Activated CD4-positive, alpha-beta T cell treated with anti-CD3 and anti-CD28 coated beads, Interleukin-2, amount 10 ng/mL, durations not matched to agents 7 days and 5 days (primary cell): ENCODE results near the gene GRM3. TPM values are rescaled to one million over a fixed set of nuclear protein-coding genes. Genes with fewer than 3 reads are reported as not detected.

Experiments
- CTCF ChIA-PET: fragments of 350-600 bp; sonication (Branson Sonifier 250); formaldehyde crosslinking; loops from one replicate; lab custom pipeline; 2021; ENCODE audit warnings: antibody characterized with exemption; lab: Charles Lee
- POLR2A ChIA-PET: fragments of 350-600 bp; sonication (Branson Sonifier 250); formaldehyde crosslinking; loops from one replicate; lab custom pipeline; 2021; ENCODE audit warnings: antibody characterized with exemption; lab: Charles Lee
- DNase-seq: peaks from one replicate; pipeline ENCODE4 v3.0.0-alpha.2; 2020
- H3K27ac Mint-ChIP-seq: one replicate; pipeline ENCODE4 v1.8.0; 2021; ENCODE audit warnings: mild to moderate bottlenecking, moderate library complexity, mixed read lengths
- H3K27me3 Mint-ChIP-seq: one replicate; pipeline ENCODE4 v1.8.0; 2021; ENCODE audit warnings: mixed read lengths
- H3K36me3 Mint-ChIP-seq: one replicate; pipeline ENCODE4 v1.8.0; 2021; ENCODE audit warnings: low read depth, mixed read lengths
- H3K4me1 Mint-ChIP-seq: one replicate; pipeline ENCODE4 v1.8.0; 2021; ENCODE audit warnings: mixed read lengths
- H3K4me3 Mint-ChIP-seq: one replicate; pipeline ENCODE4 v1.8.0; 2021; ENCODE audit warnings: mild to moderate bottlenecking, moderate library complexity, mixed read lengths
- H3K9me3 Mint-ChIP-seq: one replicate; pipeline ENCODE4 v1.8.0; 2021; ENCODE audit warnings: mixed read lengths
- total RNA-seq, 2 experiments: library from RNA; stranded (reverse); gene quantifications; one replicate each; pipeline ENCODE4 v1.2.3, GENCODE V29; 2021

GRM3 gene
- total RNA-seq, 2 experiments from 2014 or later, result not detected

DNA sequence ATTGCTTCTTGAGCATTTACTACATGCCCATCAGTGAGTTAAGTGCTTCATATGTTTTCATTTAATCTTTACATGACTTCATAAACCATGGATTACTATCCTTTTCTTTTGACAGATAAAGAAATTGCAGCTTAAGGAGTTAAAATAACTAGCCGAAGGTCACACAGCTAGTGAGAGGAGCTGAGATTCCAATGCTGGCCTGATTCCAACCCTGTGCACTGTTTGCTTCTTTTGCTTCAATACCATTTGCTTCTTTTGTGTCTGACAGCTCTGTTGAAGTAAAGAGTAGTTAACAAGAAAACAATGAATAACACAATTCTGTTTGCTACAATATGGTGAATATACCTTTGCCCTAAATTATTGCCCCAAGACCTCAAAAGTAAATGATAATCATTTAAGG lies 132.4 kb downstream of the GRM3 start:
- Mint-ChIP-seq H3K4me1 (no peaks in the 10 kb centered on the region), H3K36me3 (no peaks in the 10 kb centered on the region), H3K27ac (no peak overlapping the region), H3K9me3 (no peaks in the 10 kb centered on the region), H3K4me3 (no peak overlapping the region), H3K27me3 (no peaks in the 10 kb centered on the region)
- DNase-seq, result no peak
- CTCF ChIA-PET, result no interaction called here
- POLR2A ChIA-PET, result no interaction called here

DNA sequence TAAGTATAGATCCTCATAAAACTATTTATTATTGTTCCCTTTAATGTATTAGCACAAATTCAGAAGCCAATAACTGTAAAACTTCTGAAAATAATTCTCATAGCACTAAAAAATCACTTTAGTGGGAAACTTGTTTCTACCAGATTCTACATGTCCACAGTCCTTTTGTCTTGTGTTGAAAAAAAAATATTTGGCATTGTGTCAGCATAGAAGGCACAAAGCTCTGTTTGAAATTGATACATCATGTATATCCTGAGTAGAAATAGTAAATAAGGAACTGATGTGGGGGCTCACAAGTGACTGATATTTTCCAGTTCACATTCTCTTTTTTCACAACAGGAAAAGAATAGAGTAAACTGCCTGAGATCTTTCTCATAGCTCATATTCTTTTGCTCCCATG lies 134.6 kb downstream of the GRM3 start:
- Mint-ChIP-seq H3K4me1 (no peaks in the 10 kb centered on the region), H3K9me3 (no peaks in the 10 kb centered on the region), H3K27ac (no peak overlapping the region), H3K36me3 (no peaks in the 10 kb centered on the region), H3K27me3 (no peaks in the 10 kb centered on the region), H3K4me3 (no peak overlapping the region)
- POLR2A ChIA-PET, result no interaction called here
- no peak for DNase-seq
- CTCF ChIA-PET, result no interaction called here

DNA sequence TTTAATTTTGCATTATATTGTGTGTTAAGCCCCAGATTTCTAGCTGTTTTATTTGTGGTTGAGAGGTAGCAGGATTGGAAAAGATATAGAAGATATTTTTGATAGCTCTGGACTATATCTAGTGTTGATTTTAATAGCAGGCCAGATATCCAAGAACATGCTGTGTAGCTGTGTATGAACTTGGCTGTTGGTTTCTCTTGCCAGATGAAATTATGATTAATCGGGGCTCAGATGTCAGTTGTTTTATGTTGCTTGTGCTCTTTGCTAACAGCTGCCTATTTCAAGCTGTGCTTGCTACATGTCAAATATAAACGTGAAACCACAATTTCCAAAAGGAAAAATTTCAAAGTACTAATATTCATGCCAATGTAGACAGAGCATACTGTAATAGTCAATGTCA lies 141.1 kb downstream of the GRM3 start:
- no peak for DNase-seq
- ChIA-PET POLR2A (no interaction called here), CTCF (interaction anchor here (1.4 kb wide), 1 partner anchor 10 kb away, joined by 3 read pairs; no protein-coding TSS in a partner anchor)

DNA sequence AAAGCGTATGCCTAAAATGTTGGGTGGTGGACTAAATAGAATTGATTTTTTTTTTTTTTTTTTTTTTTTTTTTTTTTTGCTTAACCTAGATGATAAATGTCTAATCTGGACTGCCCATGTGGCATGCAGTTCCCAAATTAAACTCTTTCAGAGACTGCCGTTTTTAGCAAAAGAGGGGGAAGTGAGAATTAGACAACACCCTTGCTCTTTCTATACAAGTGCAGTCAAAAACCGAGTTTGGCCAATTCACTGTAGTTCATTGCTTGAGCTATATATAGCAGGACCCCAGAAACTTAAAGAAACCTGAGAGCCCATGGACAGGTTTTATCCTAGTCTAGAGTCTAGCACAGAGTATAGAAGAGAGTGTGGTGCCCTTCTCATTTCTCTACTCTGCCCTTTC lies 141.9 kb downstream of the GRM3 start:
- DNase-seq, result no peak
- H3K27me3 Mint-ChIP-seq, result no peaks in the 10 kb centered on the region
- no peaks in the 10 kb centered on the region for H3K9me3 Mint-ChIP-seq
- H3K4me3 Mint-ChIP-seq, result no peak overlapping the region
- no peak overlapping the region for H3K27ac Mint-ChIP-seq
- H3K4me1 Mint-ChIP-seq, result no peaks in the 10 kb centered on the region
- CTCF ChIA-PET, result no interaction called here
- H3K36me3 Mint-ChIP-seq, result no peaks in the 10 kb centered on the region
- POLR2A ChIA-PET, result no interaction called here

More for the DNA sequence above, 141.1 kb downstream of the GRM3 start:
- Mint-ChIP-seq H3K27me3 (no peaks in the 10 kb centered on the region), H3K36me3 (no peaks in the 10 kb centered on the region), H3K4me1 (no peaks in the 10 kb centered on the region), H3K9me3 (no peaks in the 10 kb centered on the region), H3K4me3 (no peak overlapping the region), H3K27ac (no peak overlapping the region)

DNA sequence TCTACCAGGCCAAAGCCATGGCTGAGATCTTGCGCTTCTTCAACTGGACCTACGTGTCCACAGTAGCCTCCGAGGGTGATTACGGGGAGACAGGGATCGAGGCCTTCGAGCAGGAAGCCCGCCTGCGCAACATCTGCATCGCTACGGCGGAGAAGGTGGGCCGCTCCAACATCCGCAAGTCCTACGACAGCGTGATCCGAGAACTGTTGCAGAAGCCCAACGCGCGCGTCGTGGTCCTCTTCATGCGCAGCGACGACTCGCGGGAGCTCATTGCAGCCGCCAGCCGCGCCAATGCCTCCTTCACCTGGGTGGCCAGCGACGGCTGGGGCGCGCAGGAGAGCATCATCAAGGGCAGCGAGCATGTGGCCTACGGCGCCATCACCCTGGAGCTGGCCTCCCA lies 142.7 kb downstream of the GRM3 start:
- ChIA-PET POLR2A (no interaction called here), CTCF (no interaction called here)
- no peak for DNase-seq
- Mint-ChIP-seq H3K36me3 (no peaks in the 10 kb centered on the region), H3K4me3 (no peak overlapping the region), H3K27ac (no peak overlapping the region), H3K9me3 (no peaks in the 10 kb centered on the region), H3K4me1 (no peaks in the 10 kb centered on the region), H3K27me3 (no peaks in the 10 kb centered on the region)

DNA sequence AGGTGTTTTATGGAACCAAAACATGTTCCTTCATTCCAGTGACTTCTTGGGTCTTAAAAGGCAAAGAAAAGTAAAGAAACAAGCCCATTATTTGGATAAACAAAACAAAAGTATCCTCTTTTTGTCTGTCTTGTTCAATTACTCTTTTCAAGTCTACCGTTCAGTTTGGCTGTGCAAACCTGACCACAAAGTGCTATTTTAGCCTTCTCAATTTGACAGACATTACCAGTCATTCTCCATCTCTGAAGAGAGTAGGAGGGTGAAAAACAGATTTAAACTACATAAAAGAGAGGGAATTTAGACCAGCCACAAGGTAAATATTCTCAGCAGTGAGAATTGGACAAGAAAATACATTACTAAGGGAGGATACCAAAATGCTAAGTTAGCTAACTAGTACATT lies 145.2 kb downstream of the GRM3 start:
- no peaks in the 10 kb centered on the region for H3K27me3 Mint-ChIP-seq
- H3K4me3 Mint-ChIP-seq, result no peak overlapping the region
- H3K27ac Mint-ChIP-seq, result no peak overlapping the region
- H3K9me3 Mint-ChIP-seq, result no peaks in the 10 kb centered on the region
- DNase-seq, result no peak
- no peaks in the 10 kb centered on the region for H3K4me1 Mint-ChIP-seq
- no peaks in the 10 kb centered on the region for H3K36me3 Mint-ChIP-seq
- POLR2A ChIA-PET, result no interaction called here
- CTCF ChIA-PET, result interaction anchor here (0.6 kb wide), 1 partner anchor 116 kb away, joined by 3 read pairs; no protein-coding TSS in a partner anchor

DNA sequence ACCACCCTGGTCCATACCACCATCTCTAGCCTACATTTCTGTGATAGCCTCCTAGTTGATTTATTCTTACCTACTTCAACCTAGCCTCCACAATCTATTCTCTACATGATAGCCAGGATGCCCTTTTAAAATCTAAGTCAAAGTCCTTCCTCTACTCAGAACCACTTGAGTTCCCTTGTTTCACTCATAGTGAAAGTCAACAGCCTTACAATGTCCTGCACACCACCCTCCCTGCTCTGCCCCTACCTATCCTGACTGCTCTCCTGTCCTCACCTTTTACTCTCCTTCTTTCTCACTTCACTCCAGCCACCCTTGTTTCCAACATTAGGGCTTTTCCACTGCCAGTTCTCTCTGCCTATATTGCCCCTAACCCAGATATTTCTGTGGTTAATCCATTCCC lies 146.7 kb downstream of the GRM3 start:
- H3K9me3 Mint-ChIP-seq, result no peaks in the 10 kb centered on the region
- ChIA-PET CTCF (interaction anchor here (0.6 kb wide), 1 partner anchor 49 kb away, joined by 3 read pairs; no protein-coding TSS in a partner anchor), POLR2A (no interaction called here)
- no peaks in the 10 kb centered on the region for H3K4me1 Mint-ChIP-seq
- H3K4me3 Mint-ChIP-seq, result no peak overlapping the region
- H3K36me3 Mint-ChIP-seq, result no peaks in the 10 kb centered on the region
- no peak for DNase-seq
- H3K27ac Mint-ChIP-seq, result no peak overlapping the region
- no peaks in the 10 kb centered on the region for H3K27me3 Mint-ChIP-seq

DNA sequence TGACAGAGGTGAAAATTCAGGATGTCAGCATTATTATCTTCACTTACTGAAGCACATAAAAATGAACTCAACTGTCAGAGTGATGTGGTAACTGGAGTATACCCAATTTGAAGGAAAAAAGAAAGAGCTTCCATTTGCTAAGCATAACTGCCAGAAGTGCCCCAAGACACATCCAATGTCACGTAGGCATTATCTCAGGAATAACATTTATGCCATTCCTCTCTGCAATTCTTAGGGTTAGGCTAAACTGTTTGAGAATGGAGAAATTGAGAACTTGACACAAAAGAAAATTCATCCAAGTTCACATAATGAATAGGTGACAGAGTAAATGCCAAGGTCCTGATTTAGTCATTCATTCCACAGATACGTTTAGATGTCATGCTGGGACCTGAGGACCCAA lies 148.6 kb downstream of the GRM3 start:
- DNase-seq, result no peak
- POLR2A ChIA-PET, result no interaction called here
- H3K36me3 Mint-ChIP-seq, result no peaks in the 10 kb centered on the region
- no peaks in the 10 kb centered on the region for H3K4me1 Mint-ChIP-seq
- CTCF ChIA-PET, result no interaction called here
- no peaks in the 10 kb centered on the region for H3K27me3 Mint-ChIP-seq
- no peak overlapping the region for H3K27ac Mint-ChIP-seq
- H3K9me3 Mint-ChIP-seq, result no peaks in the 10 kb centered on the region
- no peak overlapping the region for H3K4me3 Mint-ChIP-seq

DNA sequence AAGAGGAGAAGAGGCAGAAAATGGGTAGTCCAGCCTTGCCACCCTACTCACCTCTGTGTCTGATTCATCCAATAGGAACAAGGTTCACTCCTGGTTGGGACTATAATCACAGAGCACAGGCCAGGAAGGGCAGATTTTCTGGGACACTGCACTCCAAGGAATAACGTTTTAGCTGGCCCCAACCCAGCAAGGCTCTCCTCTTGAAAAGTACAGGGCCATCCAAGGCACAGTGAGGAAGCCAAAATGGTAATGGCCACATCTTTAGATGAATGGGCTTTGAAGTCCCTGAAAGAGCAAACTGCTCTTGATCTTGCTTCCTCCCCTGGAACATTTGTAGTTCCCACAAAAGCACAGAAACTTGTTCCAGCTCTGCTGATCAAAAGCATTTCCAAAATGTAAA lies 149.4 kb downstream of the GRM3 start:
- Mint-ChIP-seq H3K27me3 (no peaks in the 10 kb centered on the region), H3K27ac (no peak overlapping the region), H3K4me1 (no peaks in the 10 kb centered on the region), H3K36me3 (no peaks in the 10 kb centered on the region), H3K4me3 (no peak overlapping the region), H3K9me3 (no peaks in the 10 kb centered on the region)
- POLR2A ChIA-PET, result no interaction called here
- no peak for DNase-seq
- CTCF ChIA-PET, result no interaction called here

DNA sequence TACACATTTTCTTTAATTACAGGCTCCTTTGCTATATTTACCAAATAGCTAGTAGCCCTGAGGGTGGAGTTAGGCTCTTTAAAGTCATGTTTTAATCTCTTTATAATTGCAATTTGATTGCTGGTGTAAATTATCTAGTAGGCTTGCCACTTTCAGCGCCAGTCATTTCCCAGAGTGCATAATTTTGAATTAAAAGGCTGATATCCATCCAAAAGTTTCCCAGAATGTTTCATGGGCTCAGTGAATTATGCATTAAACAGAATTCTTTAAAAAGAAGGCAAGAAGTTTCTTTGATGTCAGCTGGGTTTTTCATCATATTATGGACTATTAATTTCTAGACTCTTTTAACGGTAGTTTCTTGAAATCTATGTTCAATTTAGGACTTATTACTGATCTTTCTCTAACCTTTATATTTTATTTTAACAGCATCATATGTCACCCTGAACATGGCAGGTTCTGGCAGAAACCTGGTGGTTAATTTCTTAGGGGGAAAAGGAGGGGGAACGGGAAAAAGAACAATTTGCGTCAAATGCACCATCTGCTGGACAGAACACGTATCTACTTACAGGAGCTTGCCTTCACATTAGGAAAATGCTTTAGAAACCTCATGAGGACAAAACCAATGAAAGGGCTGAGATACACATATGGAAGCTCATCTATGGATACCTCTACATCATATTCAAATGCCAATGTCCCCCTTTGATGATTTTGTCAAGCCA lies 171.1 kb downstream of the GRM3 start:
- ChIA-PET CTCF (interaction anchor here (0.6 kb wide), 1 partner anchor 1393 kb away, joined by 3 read pairs; no protein-coding TSS in a partner anchor), POLR2A (no interaction called here)
- no peaks in the 10 kb centered on the region for H3K9me3 Mint-ChIP-seq
- no peak overlapping the region for H3K4me3 Mint-ChIP-seq
- H3K36me3 Mint-ChIP-seq, result no peaks in the 10 kb centered on the region
- no peak for DNase-seq
- no peaks in the 10 kb centered on the region for H3K4me1 Mint-ChIP-seq
- peaks cover 3% of the 10 kb centered on the region for H3K27me3 Mint-ChIP-seq
- H3K27ac Mint-ChIP-seq, result no peak overlapping the region

DNA sequence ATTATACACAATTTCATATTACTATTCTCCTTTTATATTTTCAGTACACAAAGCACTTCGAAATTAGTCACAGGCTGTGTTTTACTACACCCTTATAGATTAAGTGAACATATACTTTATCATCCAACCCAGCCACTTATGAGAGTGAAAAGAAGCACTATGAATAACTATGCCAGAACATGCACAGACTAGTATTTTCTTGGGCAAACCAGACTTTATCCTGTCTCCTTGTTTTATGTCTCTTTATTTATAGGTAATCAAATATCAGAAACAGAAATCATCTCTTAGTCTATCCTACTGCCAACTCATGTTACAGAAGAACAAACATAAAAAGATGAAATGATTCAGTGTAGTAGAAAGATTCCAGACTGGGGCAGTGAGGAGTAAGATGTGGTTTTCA lies 171.8 kb downstream of the GRM3 start:
- no peak for DNase-seq
- ChIA-PET POLR2A (no interaction called here), CTCF (no interaction called here)
- Mint-ChIP-seq H3K27ac (no peak overlapping the region), H3K36me3 (no peaks in the 10 kb centered on the region), H3K9me3 (no peaks in the 10 kb centered on the region), H3K27me3 (peaks cover 3% of the 10 kb centered on the region), H3K4me3 (no peak overlapping the region), H3K4me1 (no peaks in the 10 kb centered on the region)

DNA sequence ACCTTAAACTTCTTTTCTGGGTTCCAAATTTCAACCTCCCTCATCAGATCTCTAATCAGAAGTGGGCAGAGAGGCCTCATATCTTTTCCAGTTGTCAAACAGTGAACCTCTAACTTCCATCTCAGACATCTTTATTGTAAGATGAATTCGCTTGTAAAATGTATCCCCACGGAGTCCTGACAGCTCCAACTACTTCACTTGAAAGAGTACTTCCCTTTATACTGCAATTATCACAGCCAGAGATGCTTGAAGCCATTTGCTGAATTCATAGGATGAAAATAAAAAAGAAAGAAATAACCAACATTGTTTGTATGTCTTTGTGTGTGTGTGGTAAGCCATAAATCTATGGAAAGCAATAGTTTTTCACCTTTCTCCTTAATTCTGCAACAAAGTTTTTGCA lies 175.2 kb downstream of the GRM3 start:
- Mint-ChIP-seq H3K27me3 (no peaks in the 10 kb centered on the region), H3K27ac (no peak overlapping the region), H3K9me3 (no peaks in the 10 kb centered on the region), H3K4me3 (no peak overlapping the region), H3K4me1 (no peaks in the 10 kb centered on the region), H3K36me3 (no peaks in the 10 kb centered on the region)
- ChIA-PET POLR2A (no interaction called here), CTCF (interaction anchor here (1.7 kb wide), 1 partner anchor 11 kb away, joined by 4 read pairs; no protein-coding TSS in a partner anchor)
- DNase-seq, result no peak

DNA sequence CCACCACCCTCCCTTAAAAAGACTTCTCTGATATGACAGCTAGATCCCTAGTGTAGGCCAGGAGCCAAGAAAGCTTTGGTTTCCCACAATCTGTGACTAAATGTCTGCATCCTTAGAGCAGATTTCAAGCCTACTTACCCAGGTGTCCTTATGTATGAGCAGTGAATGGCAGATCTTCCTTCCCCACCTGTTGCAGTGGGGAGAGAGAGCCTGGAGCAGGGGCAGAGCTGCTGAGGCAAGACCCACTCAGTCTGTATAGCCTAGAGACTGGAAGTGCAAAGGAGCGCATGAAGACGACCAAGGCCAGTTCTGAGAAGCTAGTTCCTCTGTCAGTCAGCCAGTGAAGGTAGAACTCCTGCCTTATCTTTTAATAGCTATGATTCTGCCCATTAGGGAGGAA lies 180.1 kb downstream of the GRM3 start:
- no peak overlapping the region for H3K4me3 Mint-ChIP-seq
- H3K4me1 Mint-ChIP-seq, result no peaks in the 10 kb centered on the region
- ChIA-PET POLR2A (no interaction called here), CTCF (interaction anchor here (1.0 kb wide), 1 partner anchor 12 kb away, joined by 3 read pairs; no protein-coding TSS in a partner anchor)
- no peaks in the 10 kb centered on the region for H3K27me3 Mint-ChIP-seq
- no peaks in the 10 kb centered on the region for H3K9me3 Mint-ChIP-seq
- H3K36me3 Mint-ChIP-seq, result no peaks in the 10 kb centered on the region
- H3K27ac Mint-ChIP-seq, result no peak overlapping the region
- DNase-seq, result no peak

DNA sequence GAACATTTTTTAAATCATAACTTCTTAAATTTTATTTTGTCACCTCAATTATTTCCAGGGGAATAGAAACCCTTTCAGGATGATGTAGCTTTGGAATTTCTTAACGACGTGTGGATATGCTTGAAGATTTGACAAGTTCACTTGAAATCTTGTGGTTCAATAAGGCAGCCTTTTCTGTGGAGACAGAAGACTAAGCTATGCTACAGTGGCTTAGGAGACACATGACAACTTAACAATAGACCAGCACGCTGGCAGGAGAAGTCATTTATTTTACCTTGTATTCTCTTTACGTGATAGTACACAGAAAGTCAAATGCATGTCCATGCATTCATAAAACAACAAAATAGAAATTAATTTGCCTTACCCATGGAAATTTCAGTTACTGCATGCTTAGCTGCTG lies 181.6 kb downstream of the GRM3 start:
- H3K27ac Mint-ChIP-seq, result no peak overlapping the region
- no peaks in the 10 kb centered on the region for H3K4me1 Mint-ChIP-seq
- DNase-seq, result no peak
- POLR2A ChIA-PET, result no interaction called here
- CTCF ChIA-PET, result no interaction called here
- H3K4me3 Mint-ChIP-seq, result no peak overlapping the region
- no peaks in the 10 kb centered on the region for H3K36me3 Mint-ChIP-seq
- H3K27me3 Mint-ChIP-seq, result no peaks in the 10 kb centered on the region
- no peaks in the 10 kb centered on the region for H3K9me3 Mint-ChIP-seq
